ENCODE measurements around the gene TOLLIP. TPM values are rescaled to one million over a fixed set of nuclear protein-coding genes. Genes with fewer than 3 reads are reported as not detected.

The TOLLIP gene
- total and polyA plus RNA-seq, 7 experiments from 2014 or later: 20.9 to 63.8 (median 46.7) TPM

DNA sequence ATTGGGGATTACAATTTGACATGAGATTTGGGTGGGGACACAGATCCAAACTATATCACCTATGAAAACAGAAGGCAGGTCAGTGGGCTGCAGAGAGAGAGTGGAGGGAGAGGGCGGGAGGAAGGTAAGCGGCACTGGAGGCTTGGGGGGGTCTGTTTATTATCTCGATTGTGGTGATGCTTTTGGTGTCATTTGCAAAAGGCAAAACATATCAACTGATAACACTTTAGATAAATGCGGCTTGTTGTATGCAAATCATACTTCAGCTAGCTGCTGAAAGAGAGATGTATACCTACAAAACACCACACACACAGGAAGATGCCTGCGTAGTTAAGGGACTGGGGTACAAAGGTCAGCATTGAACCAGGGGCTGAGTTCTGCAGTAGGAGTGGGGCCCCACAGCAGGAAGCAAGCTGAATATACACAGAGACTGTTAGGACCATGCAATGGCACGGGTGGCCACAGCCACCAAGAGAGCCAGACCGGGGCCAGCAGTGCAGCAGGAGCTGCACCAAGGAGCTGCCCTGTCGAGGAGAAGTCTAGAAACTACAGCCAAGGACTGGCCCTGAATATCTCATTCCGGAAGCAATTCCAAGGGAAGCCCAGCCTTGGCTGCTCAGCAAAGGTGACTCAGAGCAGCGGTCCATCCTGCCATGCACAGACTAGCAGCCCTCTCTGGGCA, 23.8 kb upstream of the TOLLIP start:
- Mint-ChIP-seq H3K4me1 (peaks cover 14 to 18% (median 17%) of the 10 kb centered on the region in 7 donors), H3K27ac (no peak overlapping the region), H3K27me3 (peaks cover 0 to 17% (median 0%) of the 10 kb centered on the region in 5 donors), H3K4me3 (no peak overlapping the region), H3K9me3 (peaks cover under 1 to 11% (median 6%) of the 10 kb centered on the region in 11 donors), H3K36me3 (peaks cover 0 to 5% (median under 1%) of the 10 kb centered on the region in 5 donors)
- intact Hi-C loops (cut with micrococcal nuclease): no loop called here
- DNase-seq (no peak), ATAC-seq (no peak)
- Histone ChIP-seq H3K9me3 (ENCODE audit: control insufficient read depth in 2 of 3, low read length in 3 of 3) (peaks cover 0 to 7% (median 0%) of the 10 kb centered on the region in 3 experiments), H3K36me3 (ENCODE audit: control insufficient read depth in 2 of 3, insufficient read depth in 3 of 3, low read length in 3 of 3) (no peaks in the 10 kb centered on the region), H3K27me3 (ENCODE audit: control insufficient read depth in 2 of 2, insufficient read depth in 2 of 2, low read length in 2 of 2) (no peaks in the 10 kb centered on the region), H3K4me3 (ENCODE audit: low read length) (no peak overlapping the region), H3K27ac (ENCODE audit: low read depth, low read length) (no peak overlapping the region), H3K4me1 (ENCODE audit: control insufficient read depth in 2 of 2, insufficient read depth in 2 of 2, low read length in 2 of 2) (peaks cover 10% of the 10 kb centered on the region in 2 donors)
- ChIA-PET CTCF (no interaction called here), POLR2A (no interaction called here)

DNA sequence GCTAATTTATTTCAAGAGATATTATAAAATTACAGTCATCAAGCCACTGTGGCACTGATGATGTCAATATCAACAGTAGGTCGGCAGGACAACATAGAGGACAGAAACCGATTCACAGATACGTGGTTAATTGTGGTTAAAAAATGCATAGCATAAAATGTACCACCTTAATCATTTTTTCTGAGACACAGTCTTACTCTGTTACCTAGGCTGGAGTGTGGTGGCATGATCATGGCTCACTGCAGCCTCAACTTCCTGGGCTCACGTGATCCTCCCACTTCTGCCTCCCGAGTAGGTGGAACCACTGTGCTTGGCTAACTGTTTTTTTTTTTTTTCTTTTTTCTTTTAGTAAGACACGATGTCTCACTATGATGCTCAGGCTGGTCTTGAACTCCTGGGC, 21.0 kb upstream of the TOLLIP start:
- H3K4me1 Mint-ChIP-seq: peaks cover 7 to 8% (median 7%) of the 10 kb centered on the region in 7 donors
- no peak overlapping the region for H3K27ac Mint-ChIP-seq
- H3K36me3 ChIP-seq (ENCODE audit: control insufficient read depth in 2 of 3, insufficient read depth in 3 of 3, low read length in 3 of 3): no peaks in the 10 kb centered on the region
- peaks cover 0 to 13% (median 0%) of the 10 kb centered on the region in 5 donors for H3K36me3 Mint-ChIP-seq
- ChIA-PET POLR2A (interaction anchor here (1.2 kb wide), 1 partner anchor 12 kb away, joined by 3 read pairs; no protein-coding TSS in a partner anchor), CTCF (interaction anchor here (0.6 kb wide), 1 partner anchor 575 kb away, joined by 3 read pairs; no protein-coding TSS in a partner anchor)
- no peak overlapping the region for H3K27ac ChIP-seq (ENCODE audit: low read depth, low read length)
- H3K4me3 ChIP-seq (ENCODE audit: low read length): no peak overlapping the region
- ATAC-seq (peak; percentile 27), DNase-seq (no peak)
- H3K9me3 Mint-ChIP-seq: peaks cover 0 to 24% (median 14%) of the 10 kb centered on the region in 11 donors
- H3K27me3 Mint-ChIP-seq: peaks cover 0 to 8% (median 4%) of the 10 kb centered on the region in 5 donors
- H3K9me3 ChIP-seq (ENCODE audit: control insufficient read depth in 2 of 3, low read length in 3 of 3): peaks cover 0 to 9% (median 0%) of the 10 kb centered on the region in 3 experiments
- H3K27me3 ChIP-seq (ENCODE audit: control insufficient read depth in 2 of 2, insufficient read depth in 2 of 2, low read length in 2 of 2): no peaks in the 10 kb centered on the region
- H3K4me3 Mint-ChIP-seq: no peak overlapping the region
- peaks cover 4 to 6% of the 10 kb centered on the region in 2 donors for H3K4me1 ChIP-seq (ENCODE audit: control insufficient read depth in 2 of 2, insufficient read depth in 2 of 2, low read length in 2 of 2)
- intact Hi-C loops (cut with micrococcal nuclease): no loop called here

DNA sequence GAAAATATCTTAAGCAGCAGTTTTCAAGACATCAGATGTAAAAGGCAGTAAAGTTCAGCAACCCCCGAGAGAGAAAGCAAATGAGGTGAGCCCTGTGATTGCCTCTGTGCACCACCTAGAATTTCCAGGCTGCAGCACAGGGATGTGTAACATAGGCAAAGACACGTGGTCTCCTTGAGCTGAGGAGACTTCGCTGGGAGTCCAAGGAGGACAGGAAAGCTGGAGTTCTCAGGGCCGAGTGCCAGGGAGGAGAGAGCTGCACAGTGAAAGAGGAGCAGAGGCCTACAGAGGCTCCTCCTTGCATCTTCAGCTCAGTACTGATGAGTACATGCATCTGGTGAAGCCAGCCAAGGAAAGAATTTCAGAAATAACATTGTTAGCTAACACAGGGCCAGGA, 17.6 kb upstream of the TOLLIP start:
- CTCF ChIA-PET: no interaction called here
- Histone ChIP-seq H3K4me3 (ENCODE audit: low read length) (no peak overlapping the region), H3K27me3 (ENCODE audit: control insufficient read depth in 2 of 2, insufficient read depth in 2 of 2, low read length in 2 of 2) (no peaks in the 10 kb centered on the region), H3K9me3 (ENCODE audit: control insufficient read depth in 2 of 3, low read length in 3 of 3) (peaks cover 0 to 9% (median 0%) of the 10 kb centered on the region in 3 experiments), H3K27ac (ENCODE audit: low read depth, low read length) (no peak overlapping the region), H3K4me1 (ENCODE audit: control insufficient read depth in 2 of 2, insufficient read depth in 2 of 2, low read length in 2 of 2) (no peaks in the 10 kb centered on the region), H3K36me3 (ENCODE audit: control insufficient read depth in 2 of 3, insufficient read depth in 3 of 3, low read length in 3 of 3) (no peaks in the 10 kb centered on the region)
- Mint-ChIP-seq H3K27me3 (peaks cover 7 to 21% (median 14%) of the 10 kb centered on the region in 5 donors), H3K4me1 (peaks cover 0 to 6% (median 0%) of the 10 kb centered on the region in 7 donors), H3K36me3 (peaks cover 0 to 13% (median 0%) of the 10 kb centered on the region in 5 donors), H3K27ac (no peak overlapping the region), H3K9me3 (peaks cover 0 to 24% (median 14%) of the 10 kb centered on the region in 11 donors), H3K4me3 (no peak overlapping the region)
- POLR2A ChIA-PET: interaction anchor here (1.1 kb wide), 1 partner anchor 18 kb away, joined by 3 read pairs; no protein-coding TSS in a partner anchor
- DNase-seq (no peak), ATAC-seq (no peak)
- intact Hi-C loops (cut with micrococcal nuclease): no loop called here

DNA sequence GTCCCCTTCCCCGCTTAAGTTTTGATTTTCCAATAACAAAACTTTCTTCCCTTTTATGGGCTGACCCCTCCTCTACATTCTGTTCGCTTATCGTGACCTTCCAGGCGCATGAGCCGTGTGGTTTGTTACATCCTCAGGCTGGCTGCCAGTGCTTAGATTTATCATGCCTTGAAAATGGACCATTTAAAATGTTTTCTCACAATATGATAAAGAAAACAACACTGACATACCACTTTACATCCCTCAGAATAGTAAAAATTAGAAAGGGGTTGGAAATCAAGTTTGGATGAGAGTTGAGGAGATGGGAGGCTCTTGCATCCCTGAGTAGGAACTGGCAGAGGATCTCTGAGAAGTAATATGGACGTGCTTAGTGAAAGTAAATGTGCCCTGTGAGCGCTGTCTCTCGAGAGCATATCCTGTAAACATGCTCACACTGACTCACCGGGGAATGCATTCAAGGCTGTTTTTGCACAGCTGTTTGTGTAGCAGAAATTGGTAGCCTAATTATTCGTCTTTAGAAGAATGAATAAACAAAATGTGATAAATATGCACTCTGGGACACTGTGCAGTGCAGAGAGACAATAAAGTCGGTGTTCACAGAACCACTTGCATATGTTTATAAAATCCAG, 17.1 kb upstream of the TOLLIP start:
- peaks cover 0 to 9% (median 0%) of the 10 kb centered on the region in 3 experiments for H3K9me3 ChIP-seq (ENCODE audit: control insufficient read depth in 2 of 3, low read length in 3 of 3)
- H3K4me1 Mint-ChIP-seq: peaks cover 0 to 6% (median 0%) of the 10 kb centered on the region in 7 donors
- no peak for DNase-seq
- H3K27ac ChIP-seq (ENCODE audit: low read depth, low read length): no peak overlapping the region
- H3K4me3 ChIP-seq (ENCODE audit: low read length): no peak overlapping the region
- H3K27me3 Mint-ChIP-seq: peaks cover 12 to 22% (median 17%) of the 10 kb centered on the region in 5 donors
- H3K36me3 ChIP-seq (ENCODE audit: control insufficient read depth in 2 of 3, insufficient read depth in 3 of 3, low read length in 3 of 3): no peaks in the 10 kb centered on the region
- no peak overlapping the region for H3K27ac Mint-ChIP-seq
- intact Hi-C loops (cut with micrococcal nuclease): no loop called here
- H3K4me3 Mint-ChIP-seq: peak overlapping the region in 1 of 10 donors; percentile 4
- peaks cover 0 to 24% (median 14%) of the 10 kb centered on the region in 11 donors for H3K9me3 Mint-ChIP-seq
- POLR2A ChIA-PET: no interaction called here
- H3K36me3 Mint-ChIP-seq: peaks cover 0 to 13% (median 0%) of the 10 kb centered on the region in 5 donors
- H3K27me3 ChIP-seq (ENCODE audit: control insufficient read depth in 2 of 2, insufficient read depth in 2 of 2, low read length in 2 of 2): no peaks in the 10 kb centered on the region
- no peaks in the 10 kb centered on the region for H3K4me1 ChIP-seq (ENCODE audit: control insufficient read depth in 2 of 2, insufficient read depth in 2 of 2, low read length in 2 of 2)
- CTCF ChIA-PET: no interaction called here
- no peak for ATAC-seq

DNA sequence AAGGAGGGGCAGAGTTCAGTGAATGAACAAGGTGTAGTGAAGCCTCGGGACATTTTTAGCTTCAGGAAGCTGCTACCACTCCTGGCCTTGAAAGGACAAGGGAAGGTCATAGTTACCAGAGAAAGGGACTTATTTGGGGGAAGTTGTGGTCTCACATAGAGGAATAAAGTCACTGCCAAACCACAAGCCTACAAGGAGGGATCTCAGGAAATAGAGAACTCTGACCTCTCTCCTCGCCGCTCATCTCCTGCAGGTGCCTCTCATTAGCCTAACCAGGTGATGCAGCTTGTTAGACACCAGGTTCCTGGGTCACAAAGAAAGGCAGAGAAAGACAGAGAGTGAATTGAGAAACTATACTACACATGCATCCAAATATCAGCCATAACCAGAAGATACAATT, 14.3 kb upstream of the TOLLIP start:
- peaks cover 0 to 6% (median 0%) of the 10 kb centered on the region in 7 donors for H3K4me1 Mint-ChIP-seq
- Histone ChIP-seq H3K27me3 (ENCODE audit: control insufficient read depth in 2 of 2, insufficient read depth in 2 of 2, low read length in 2 of 2) (no peaks in the 10 kb centered on the region), H3K27ac (ENCODE audit: low read depth, low read length) (no peak overlapping the region), H3K36me3 (ENCODE audit: control insufficient read depth in 2 of 3, insufficient read depth in 3 of 3, low read length in 3 of 3) (no peaks in the 10 kb centered on the region), H3K4me1 (ENCODE audit: control insufficient read depth in 2 of 2, insufficient read depth in 2 of 2, low read length in 2 of 2) (no peaks in the 10 kb centered on the region), H3K9me3 (ENCODE audit: control insufficient read depth in 2 of 3, low read length in 3 of 3) (peaks cover 0 to 9% (median 0%) of the 10 kb centered on the region in 3 experiments), H3K4me3 (ENCODE audit: low read length) (no peak overlapping the region)
- ChIA-PET POLR2A (no interaction called here), CTCF (no interaction called here)
- intact Hi-C loops (cut with micrococcal nuclease): no loop called here
- H3K9me3 Mint-ChIP-seq: peaks cover 0 to 24% (median 14%) of the 10 kb centered on the region in 11 donors
- H3K27ac Mint-ChIP-seq: no peak overlapping the region
- H3K4me3 Mint-ChIP-seq: no peak overlapping the region
- DNase-seq: no peak
- peaks cover 0 to 13% (median 0%) of the 10 kb centered on the region in 5 donors for H3K36me3 Mint-ChIP-seq
- ATAC-seq: peak; percentile 40
- peaks cover 19 to 29% (median 21%) of the 10 kb centered on the region in 5 donors for H3K27me3 Mint-ChIP-seq

DNA sequence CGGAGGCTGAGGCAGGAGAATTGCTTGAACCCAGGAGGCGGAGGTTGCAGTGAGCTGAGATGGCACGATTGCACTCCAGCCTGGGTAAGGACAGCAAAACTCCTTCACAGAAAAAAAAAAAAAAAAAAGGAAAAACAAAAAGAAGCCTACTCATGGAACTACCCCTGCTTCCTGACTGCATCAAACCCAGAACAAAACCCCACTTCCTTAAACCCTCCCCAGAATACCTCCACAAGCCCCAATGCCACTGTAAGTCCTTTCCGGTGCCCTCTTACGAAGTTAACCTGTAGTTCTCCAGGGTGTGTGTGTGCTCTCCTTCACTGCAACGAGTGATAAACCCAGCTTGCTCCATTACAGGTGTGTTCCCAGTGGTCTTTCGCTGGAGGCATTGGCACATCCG, 8.6 kb upstream of the TOLLIP start:
- Histone ChIP-seq H3K4me3 (ENCODE audit: low read length) (no peak overlapping the region), H3K4me1 (ENCODE audit: control insufficient read depth in 2 of 2, insufficient read depth in 2 of 2, low read length in 2 of 2) (no peaks in the 10 kb centered on the region), H3K9me3 (ENCODE audit: control insufficient read depth in 2 of 3, low read length in 3 of 3) (no peaks in the 10 kb centered on the region), H3K27ac (ENCODE audit: low read depth, low read length) (no peak overlapping the region), H3K27me3 (ENCODE audit: control insufficient read depth in 2 of 2, insufficient read depth in 2 of 2, low read length in 2 of 2) (no peaks in the 10 kb centered on the region), H3K36me3 (ENCODE audit: control insufficient read depth in 2 of 3, insufficient read depth in 3 of 3, low read length in 3 of 3) (no peaks in the 10 kb centered on the region)
- no peak for ATAC-seq
- Mint-ChIP-seq H3K27ac (peak overlapping the region in 1 of 9 donors; percentile 55), H3K4me3 (peak overlapping the region in 1 of 10 donors; percentile 50), H3K4me1 (peaks cover 0 to 6% (median 0%) of the 10 kb centered on the region in 7 donors), H3K36me3 (peaks cover 0 to 4% (median 0%) of the 10 kb centered on the region in 5 donors), H3K9me3 (peaks cover 0 to 6% (median 0%) of the 10 kb centered on the region in 11 donors), H3K27me3 (peaks cover 0 to 40% (median 19%) of the 10 kb centered on the region in 5 donors)
- intact Hi-C loops (cut with micrococcal nuclease): loop anchor here in 1 of 2 donors (10.0 kb wide), 1 partner anchor 1087 kb away; the partner anchor contains the start of gene TSSC4
- DNase-seq: no peak
- ChIA-PET POLR2A (interaction anchor here (0.7 to 0.8 kb wide), 3 partner anchors 8 to 12 kb away, joined by 3 to 4 read pairs (median 3); partner anchors contain the start of gene TOLLIP), CTCF (interaction anchor here (0.7 kb wide), 2 partner anchors 62 to 659 kb away, joined by 3 to 8 read pairs; no protein-coding TSS in a partner anchor)
